ENCODE results near the gene MGMT.

Gene MGMT

GRCh38 chr10:129716881-129717280 is 249.8 kb downstream of the MGMT start:
- TF ChIP-seq ZNF274 (IDR thresholded peaks at IDR 0.05; ENCODE audit: low read depth, low read length) = no peak
- no peak overlapping the region for H3K4me3 ChIP-seq (ENCODE audit: low read length)

DNA sequence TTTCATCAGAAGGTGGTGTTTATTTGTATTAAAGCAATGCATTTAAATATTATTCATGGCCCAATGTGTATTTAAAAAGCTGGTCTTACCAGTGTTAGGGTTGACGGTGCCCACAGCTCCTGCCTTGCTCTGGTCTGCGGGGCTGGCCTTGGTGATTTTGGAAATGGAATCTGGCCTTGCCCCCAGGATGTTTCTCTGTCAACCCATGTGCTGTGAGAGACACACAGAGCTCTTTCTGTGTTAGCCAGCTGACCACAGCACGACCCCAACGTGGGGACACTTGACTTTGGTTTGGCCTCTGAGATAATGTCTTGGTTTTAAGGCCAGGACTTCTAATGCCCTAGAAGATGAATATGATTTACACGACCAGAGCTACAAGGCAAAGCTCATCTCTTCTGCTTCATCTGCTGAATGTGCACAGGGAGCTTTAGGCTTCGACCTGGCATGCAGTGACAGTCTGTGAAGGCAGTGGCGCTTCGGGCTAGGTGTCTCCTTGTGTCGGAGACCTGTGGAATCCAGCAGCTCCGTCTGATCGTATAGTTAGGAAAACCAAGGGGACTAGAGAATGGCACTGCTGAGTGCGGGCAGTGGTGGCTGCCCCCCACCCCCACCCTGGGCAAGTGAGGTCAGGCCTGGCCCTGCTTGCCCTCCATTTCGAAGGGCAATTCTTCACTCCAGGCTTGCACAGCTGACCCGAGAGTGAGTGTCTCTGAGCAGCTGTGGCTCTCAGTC is 250.9 kb downstream of the MGMT start:
- no peak for TF ChIP-seq ZNF274 (IDR thresholded peaks at IDR 0.05; ENCODE audit: low read depth, low read length)
- H3K4me3 ChIP-seq (ENCODE audit: low read length) = no peak overlapping the region

- TF ChIP-seq ZNF274 (IDR thresholded peaks at IDR 0.05; ENCODE audit: low read depth, low read length) = no peak
- no peak overlapping the region for H3K4me3 ChIP-seq (ENCODE audit: low read length)
Measured at GRCh38 chr10:129718548-129719414, 251.7 kb downstream of the MGMT start.

DNA sequence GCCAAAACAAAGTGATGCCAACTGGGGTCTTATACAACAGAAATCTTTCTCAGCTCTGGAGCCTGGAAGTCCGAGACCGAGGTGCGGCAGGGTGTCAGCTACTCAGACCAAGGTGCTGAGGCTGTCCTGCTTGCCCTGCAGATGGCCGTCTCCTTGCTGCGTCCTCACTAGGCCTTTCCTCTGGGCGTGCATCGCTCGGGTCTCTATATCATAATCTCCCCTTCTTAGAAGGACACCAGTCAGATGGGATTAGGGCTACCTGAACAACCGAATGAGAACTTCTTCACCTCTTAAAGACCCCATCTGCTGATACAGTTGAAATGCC is 252.3 kb downstream of the MGMT start:
- no peak overlapping the region for H3K4me3 ChIP-seq (ENCODE audit: low read length)
- TF ChIP-seq ZNF274 (IDR thresholded peaks at IDR 0.05; ENCODE audit: low read depth, low read length) = no peak

GRCh38 chr10:129719889-129720590 is 253.0 kb downstream of the MGMT start:
- H3K4me3 ChIP-seq (ENCODE audit: low read length) = no peak overlapping the region
- TF ChIP-seq ZNF274 (IDR thresholded peaks at IDR 0.05; ENCODE audit: low read depth, low read length) = no peak

- no peak for TF ChIP-seq ZNF274 (IDR thresholded peaks at IDR 0.05; ENCODE audit: low read depth, low read length)
- H3K4me3 ChIP-seq (ENCODE audit: low read length) = no peak overlapping the region
Measured at GRCh38 chr10:129725011-129725410, 258.0 kb downstream of the MGMT start.

- no peak for TF ChIP-seq ZNF274 (IDR thresholded peaks at IDR 0.05; ENCODE audit: low read depth, low read length)
- H3K4me3 ChIP-seq (ENCODE audit: low read length) = no peak overlapping the region
Measured at GRCh38 chr10:129725482-129725881, 258.4 kb downstream of the MGMT start.

DNA sequence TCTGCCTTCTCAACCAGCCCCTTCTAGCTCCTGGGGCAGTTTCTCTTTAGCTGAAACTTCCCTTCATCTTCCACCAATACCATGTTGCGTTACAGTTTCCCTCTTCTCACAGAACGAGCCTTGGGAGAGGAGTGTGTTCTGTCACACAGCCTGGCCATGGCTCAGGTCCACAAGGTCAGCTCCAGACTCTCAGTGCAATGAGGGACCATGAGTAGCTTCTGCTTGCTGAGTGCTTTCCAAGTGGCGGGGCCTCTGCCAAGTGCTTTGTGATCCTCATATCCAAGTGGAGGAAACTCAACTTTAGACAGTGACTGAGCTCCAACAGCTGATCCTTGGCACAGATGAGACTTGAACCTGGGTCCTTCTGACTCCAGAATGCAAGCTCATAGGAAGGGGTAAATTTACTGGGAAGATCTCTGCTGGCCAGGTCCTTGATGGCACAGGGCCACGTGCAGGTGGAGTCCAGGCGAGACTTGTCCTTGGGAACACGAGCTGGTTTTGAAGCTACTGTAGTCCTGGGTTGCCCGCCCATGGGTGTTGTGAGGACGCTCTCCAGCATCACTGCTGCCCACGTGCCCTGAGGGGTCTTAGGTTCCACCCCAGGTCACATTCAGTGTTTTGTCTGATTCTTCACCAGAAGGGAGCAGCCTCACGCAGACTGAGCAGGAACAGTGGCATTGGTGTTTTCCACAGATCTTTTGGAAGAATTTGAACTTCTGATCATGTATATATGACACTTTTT is 259.0 kb downstream of the MGMT start:
- no peak for TF ChIP-seq ZNF274 (IDR thresholded peaks at IDR 0.05; ENCODE audit: low read depth, low read length)
- H3K4me3 ChIP-seq (ENCODE audit: low read length) = no peak overlapping the region

DNA sequence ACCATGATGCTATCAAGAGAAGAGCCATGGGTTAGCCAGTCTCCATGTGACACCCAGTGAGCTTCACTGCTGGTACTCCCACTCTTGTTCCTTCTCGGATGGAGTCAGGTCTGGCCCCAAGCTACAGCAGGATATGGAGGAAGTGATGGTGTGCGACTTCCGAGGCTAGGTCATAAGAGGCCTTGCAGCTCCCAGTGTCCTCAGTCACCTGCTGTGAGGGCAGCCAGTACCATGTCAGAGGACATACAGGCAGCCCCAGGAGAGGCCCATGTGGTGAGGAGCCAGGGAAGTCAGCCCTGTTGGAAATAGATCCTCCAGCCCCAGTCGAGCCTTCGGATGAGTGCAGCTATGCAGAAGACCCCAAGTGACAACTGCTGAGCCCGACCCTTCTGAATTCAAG is 260.0 kb downstream of the MGMT start:
- no peak overlapping the region for H3K4me3 ChIP-seq (ENCODE audit: low read length)
- no peak for TF ChIP-seq ZNF274 (IDR thresholded peaks at IDR 0.05; ENCODE audit: low read depth, low read length)

DNA sequence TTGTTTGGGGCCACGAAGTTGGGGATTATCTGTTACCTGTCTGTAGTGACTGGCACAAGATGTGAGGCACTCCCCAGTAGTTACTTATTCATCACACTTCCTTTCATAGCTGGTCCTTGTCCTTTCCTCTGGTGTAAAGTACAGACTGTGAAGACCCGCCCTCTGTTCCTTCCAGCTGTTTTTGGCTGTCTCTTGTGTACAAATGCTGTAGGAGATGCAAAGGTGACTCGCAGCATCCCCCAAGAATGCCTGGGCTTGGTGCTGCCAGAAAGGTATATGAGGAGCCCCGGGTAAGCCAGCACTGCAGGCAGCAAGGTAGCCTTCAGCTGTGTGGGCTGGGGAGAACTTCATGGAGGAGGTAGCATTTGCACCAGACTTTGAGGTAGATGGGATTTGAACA is 260.5 kb downstream of the MGMT start:
- no peak overlapping the region for H3K4me3 ChIP-seq (ENCODE audit: low read length)
- no peak for TF ChIP-seq ZNF274 (IDR thresholded peaks at IDR 0.05; ENCODE audit: low read depth, low read length)

DNA sequence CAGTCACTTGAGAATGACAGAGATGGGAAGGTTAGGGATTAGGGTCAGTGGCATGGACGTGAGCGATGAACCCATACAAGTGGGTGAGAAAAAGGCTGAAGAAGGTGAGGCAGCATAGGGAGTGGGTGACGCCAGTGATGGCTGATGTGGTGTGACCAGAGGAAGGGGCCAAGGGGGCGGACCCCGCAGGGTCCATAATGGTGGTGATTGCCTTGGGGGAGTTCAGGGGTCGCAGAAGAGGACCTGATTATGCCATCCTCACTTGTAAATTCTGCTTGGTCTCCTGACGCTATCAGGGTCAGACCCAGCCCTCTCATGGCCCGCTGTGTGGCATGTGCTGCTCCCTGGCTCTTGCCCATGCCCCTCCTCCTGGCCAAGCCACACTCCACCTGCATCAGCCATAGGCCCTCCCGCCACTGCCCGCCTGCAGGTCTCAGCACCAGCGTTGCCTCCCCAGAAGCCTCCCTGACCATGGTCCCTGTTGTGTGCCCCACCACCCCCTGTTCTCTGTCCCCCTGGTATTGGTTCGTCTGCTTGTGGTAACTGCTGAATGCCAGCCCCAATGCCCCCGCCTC is 261.3 kb downstream of the MGMT start:
- no peak for TF ChIP-seq ZNF274 (IDR thresholded peaks at IDR 0.05; ENCODE audit: low read depth, low read length)
- H3K4me3 ChIP-seq (ENCODE audit: low read length) = no peak overlapping the region

GRCh38 chr10:129728905-129729795 is 262.1 kb downstream of the MGMT start:
- H3K4me3 ChIP-seq (ENCODE audit: low read length) = no peak overlapping the region
- no peak for TF ChIP-seq ZNF274 (IDR thresholded peaks at IDR 0.05; ENCODE audit: low read depth, low read length)
